RCC 7860 (cell line): ENCODE results near the gene FMO2.

Experiments
- DNase-seq: peaks from one replicate; pipeline ENCODE4 v3.0.0-alpha.2; 2015; ENCODE audit warnings: low spot score
- FAIRE-seq: peaks from 2 replicates; lab custom pipeline; 2012; peaks lifted over from hg19 to GRCh38; lab: Jason Lieb, UNC

FMO2 gene

GRCh38 chr1:171254859-171255258 is 69.8 kb downstream of the FMO2 start:
- no peak for FAIRE-seq
- DNase-seq, result no peak

GRCh38 chr1:171256940-171257606 is 72.0 kb downstream of the FMO2 start:
- DNase-seq (no peak), FAIRE-seq (no peak)

GRCh38 chr1:171257607-171258076 is 72.5 kb downstream of the FMO2 start:
- FAIRE-seq, result no peak

GRCh38 chr1:171258429-171258828 is 73.3 kb downstream of the FMO2 start:
- DNase-seq (no peak), FAIRE-seq (no peak)

More at GRCh38 chr1:171257607-171258076, 72.5 kb downstream of the FMO2 start:
- no peak for DNase-seq

- FAIRE-seq, result no peak
- DNase-seq, result no peak
These were observed 73.8 kb downstream of the FMO2 start for GRCh38 chr1:171258943-171259342.
